HepG2 (cell line): ENCODE results near the gene VSIG10L2. TPM values are rescaled to one million over a fixed set of nuclear protein-coding genes. Genes with fewer than 3 reads are reported as not detected.
A peak's percentile ranks its signal among the peaks of the same experiment; 100 is the strongest.

Experiments
- ADNP ChIP-seq: sonication (generic); formaldehyde crosslinking; IDR thresholded peaks from 2 replicates; pipeline ENCODE4 v1.4.0; 2020; ENCODE audit warnings: missing genetic modification reagents
- HOXA3 ChIP-seq: sonication (generic); formaldehyde crosslinking; IDR thresholded peaks from 2 replicates; pipeline ENCODE4 v1.5.0; 2020; ENCODE audit warnings: missing genetic modification reagents
- NFE2L2 ChIP-seq: fragments of 150-350 bp; IDR thresholded peaks from 2 replicates; pipeline ENCODE4 v1.6.1; 2014; ENCODE audit warnings: low read length
- SALL1 ChIP-seq: sonication (generic); formaldehyde crosslinking; IDR thresholded peaks from 2 replicates; pipeline ENCODE4 v1.8.0; 2022; ENCODE audit warnings: mild to moderate bottlenecking, missing genetic modification reagents
- ZBTB20 ChIP-seq: sonication (generic); formaldehyde crosslinking; IDR thresholded peaks from 2 replicates; pipeline ENCODE4 v1.8.1; 2023; ENCODE audit warnings: missing genetic modification reagents, low read depth, mild to moderate bottlenecking, borderline replicate concordance
- ZNF264 ChIP-seq: sonication (generic); formaldehyde crosslinking; IDR thresholded peaks from 2 replicates; pipeline ENCODE4 v1.4.0; 2020; ENCODE audit warnings: missing genetic modification reagents
- ZNF496 ChIP-seq: sonication (generic); formaldehyde crosslinking; IDR thresholded peaks from 2 replicates; pipeline ENCODE4 v1.8.1; 2023; ENCODE audit warnings: mild to moderate bottlenecking, moderate library complexity, missing genetic modification reagents; ENCODE audit not compliant: insufficient replicate concordance
- polyA plus RNA-seq, 8 experiments: library from polyadenylated mRNA; depleted of rRNA in 3 of 8; stranded (reverse) in 7 of 8; unstranded in 1 of 8; fragments of >200 nt; fragmentation: Illumina TruSeq in 4 of 8; extraction: Trizol in 4 of 8; gene quantifications; 2 replicates each; pipeline versions ENCODE4 v1.2.1 to v1.2.3, GENCODE V29; 2011 to 2016; ENCODE audit warnings: low read depth in 4 of 8, missing spikeins in 1 of 8, mixed read lengths in 1 of 8; ENCODE audit not compliant: insufficient read depth in 1 of 8
- total RNA-seq, 5 experiments: library from RNA; depleted of rRNA; stranded (reverse); fragments of >200 nt; fragmentation: Illumina TruSeq; extraction: Trizol; gene quantifications; 2 replicates each; pipeline ENCODE4 v1.2.3, GENCODE V29; 2016; ENCODE audit warnings: low read depth in 1 of 5
- TF ChIP-seq, protein P1 (sequence below): sonication (generic); formaldehyde crosslinking; IDR thresholded peaks from 2 replicates; pipeline ENCODE4 v1.4.0; 2020; ENCODE audit warnings: mild to moderate bottlenecking, missing genetic modification reagents
- TF ChIP-seq, protein P2 (sequence below): sonication (generic); formaldehyde crosslinking; IDR thresholded peaks from 2 replicates; pipeline ENCODE4 v1.4.0; 2020; ENCODE audit warnings: missing genetic modification reagents, borderline replicate concordance
- TF ChIP-seq, protein P3 (sequence below): sonication (generic); formaldehyde crosslinking; conservative IDR thresholded peaks from 2 replicates; pipeline ENCODE4 v1.8.0; 2022; ENCODE audit warnings: missing genetic modification reagents
- TF ChIP-seq, protein P4 (sequence below), 2 experiments: IDR thresholded peaks; 2 replicates each; pipeline ENCODE4 v1.6.1; 2011 to 2012; ENCODE audit warnings: low read length in 2 of 2, borderline replicate concordance in 1 of 2, low read depth in 1 of 2, mild to moderate bottlenecking in 1 of 2, moderate library complexity in 1 of 2

The VSIG10L2 gene
- total and polyA plus RNA-seq, 2 of the 13 experiments (the other 11 are each of a cell fraction or from before 2014, with no cell fraction given) = 0.21 TPM; not detected in 1

DNA sequence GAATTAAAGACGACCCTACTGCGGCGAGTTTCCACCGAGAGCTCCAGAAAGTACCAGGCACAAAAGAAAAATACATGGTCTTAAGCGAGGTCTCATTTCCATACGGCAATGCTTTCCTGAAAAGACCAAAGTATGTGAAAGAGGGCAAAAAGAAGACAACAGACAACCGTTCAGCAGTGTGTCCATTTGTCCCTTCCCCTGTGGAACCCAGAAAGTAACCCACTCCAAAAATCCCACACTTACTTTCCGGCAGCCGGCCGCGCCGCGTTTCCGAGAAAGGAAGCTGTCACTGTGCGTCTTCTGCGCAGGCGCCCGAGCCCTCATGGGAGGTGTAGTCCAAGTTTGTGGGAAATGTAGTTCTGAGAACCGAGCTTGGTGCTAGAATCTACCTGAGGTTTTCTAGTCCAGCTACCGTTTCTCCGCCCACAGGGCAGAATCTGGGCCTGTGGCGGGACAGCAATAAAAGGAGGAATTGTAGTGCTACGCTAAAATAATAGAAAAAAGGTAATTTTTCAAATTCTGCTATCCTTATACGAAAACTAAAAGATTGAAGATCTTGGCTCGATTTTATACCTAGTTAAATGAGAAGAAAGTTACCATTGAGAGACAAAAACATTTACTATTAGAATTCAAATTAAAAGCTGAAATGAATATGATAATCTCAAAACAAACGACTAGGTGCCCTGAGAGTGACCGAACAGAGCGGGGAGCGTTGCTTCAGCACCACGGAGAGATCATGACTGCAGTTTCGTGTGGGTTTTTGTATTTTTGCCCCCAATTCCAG lies 42.7 kb upstream of the VSIG10L2 start, which contains the start of gene PUS3 (continued):
- TF ChIP-seq, protein P1, sequence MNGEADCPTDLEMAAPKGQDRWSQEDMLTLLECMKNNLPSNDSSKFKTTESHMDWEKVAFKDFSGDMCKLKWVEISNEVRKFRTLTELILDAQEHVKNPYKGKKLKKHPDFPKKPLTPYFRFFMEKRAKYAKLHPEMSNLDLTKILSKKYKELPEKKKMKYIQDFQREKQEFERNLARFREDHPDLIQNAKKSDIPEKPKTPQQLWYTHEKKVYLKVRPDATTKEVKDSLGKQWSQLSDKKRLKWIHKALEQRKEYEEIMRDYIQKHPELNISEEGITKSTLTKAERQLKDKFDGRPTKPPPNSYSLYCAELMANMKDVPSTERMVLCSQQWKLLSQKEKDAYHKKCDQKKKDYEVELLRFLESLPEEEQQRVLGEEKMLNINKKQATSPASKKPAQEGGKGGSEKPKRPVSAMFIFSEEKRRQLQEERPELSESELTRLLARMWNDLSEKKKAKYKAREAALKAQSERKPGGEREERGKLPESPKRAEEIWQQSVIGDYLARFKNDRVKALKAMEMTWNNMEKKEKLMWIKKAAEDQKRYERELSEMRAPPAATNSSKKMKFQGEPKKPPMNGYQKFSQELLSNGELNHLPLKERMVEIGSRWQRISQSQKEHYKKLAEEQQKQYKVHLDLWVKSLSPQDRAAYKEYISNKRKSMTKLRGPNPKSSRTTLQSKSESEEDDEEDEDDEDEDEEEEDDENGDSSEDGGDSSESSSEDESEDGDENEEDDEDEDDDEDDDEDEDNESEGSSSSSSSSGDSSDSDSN = no peak
- TF ChIP-seq SALL1 (CRISPR knock-in tag) = 0 out of 2 replicates have a peak, but pooled peaks have one; percentile 18
- TF ChIP-seq HOXA3 (CRISPR knock-in tag) = peak; percentile 78
- no peak for TF ChIP-seq ADNP (CRISPR knock-in tag)
- TF ChIP-seq, protein P2, sequence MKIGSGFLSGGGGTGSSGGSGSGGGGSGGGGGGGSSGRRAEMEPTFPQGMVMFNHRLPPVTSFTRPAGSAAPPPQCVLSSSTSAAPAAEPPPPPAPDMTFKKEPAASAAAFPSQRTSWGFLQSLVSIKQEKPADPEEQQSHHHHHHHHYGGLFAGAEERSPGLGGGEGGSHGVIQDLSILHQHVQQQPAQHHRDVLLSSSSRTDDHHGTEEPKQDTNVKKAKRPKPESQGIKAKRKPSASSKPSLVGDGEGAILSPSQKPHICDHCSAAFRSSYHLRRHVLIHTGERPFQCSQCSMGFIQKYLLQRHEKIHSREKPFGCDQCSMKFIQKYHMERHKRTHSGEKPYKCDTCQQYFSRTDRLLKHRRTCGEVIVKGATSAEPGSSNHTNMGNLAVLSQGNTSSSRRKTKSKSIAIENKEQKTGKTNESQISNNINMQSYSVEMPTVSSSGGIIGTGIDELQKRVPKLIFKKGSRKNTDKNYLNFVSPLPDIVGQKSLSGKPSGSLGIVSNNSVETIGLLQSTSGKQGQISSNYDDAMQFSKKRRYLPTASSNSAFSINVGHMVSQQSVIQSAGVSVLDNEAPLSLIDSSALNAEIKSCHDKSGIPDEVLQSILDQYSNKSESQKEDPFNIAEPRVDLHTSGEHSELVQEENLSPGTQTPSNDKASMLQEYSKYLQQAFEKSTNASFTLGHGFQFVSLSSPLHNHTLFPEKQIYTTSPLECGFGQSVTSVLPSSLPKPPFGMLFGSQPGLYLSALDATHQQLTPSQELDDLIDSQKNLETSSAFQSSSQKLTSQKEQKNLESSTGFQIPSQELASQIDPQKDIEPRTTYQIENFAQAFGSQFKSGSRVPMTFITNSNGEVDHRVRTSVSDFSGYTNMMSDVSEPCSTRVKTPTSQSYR (CRISPR knock-in tag) = no peak
- TF ChIP-seq NFE2L2 = no peak
- TF ChIP-seq ZBTB20 (CRISPR knock-in tag) = no peak
- TF ChIP-seq, protein P3, sequence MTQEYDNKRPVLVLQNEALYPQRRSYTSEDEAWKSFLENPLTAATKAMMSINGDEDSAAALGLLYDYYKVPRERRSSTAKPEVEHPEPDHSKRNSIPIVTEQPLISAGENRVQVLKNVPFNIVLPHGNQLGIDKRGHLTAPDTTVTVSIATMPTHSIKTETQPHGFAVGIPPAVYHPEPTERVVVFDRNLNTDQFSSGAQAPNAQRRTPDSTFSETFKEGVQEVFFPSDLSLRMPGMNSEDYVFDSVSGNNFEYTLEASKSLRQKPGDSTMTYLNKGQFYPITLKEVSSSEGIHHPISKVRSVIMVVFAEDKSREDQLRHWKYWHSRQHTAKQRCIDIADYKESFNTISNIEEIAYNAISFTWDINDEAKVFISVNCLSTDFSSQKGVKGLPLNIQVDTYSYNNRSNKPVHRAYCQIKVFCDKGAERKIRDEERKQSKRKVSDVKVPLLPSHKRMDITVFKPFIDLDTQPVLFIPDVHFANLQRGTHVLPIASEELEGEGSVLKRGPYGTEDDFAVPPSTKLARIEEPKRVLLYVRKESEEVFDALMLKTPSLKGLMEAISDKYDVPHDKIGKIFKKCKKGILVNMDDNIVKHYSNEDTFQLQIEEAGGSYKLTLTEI = no peak
- TF ChIP-seq, protein P4, sequence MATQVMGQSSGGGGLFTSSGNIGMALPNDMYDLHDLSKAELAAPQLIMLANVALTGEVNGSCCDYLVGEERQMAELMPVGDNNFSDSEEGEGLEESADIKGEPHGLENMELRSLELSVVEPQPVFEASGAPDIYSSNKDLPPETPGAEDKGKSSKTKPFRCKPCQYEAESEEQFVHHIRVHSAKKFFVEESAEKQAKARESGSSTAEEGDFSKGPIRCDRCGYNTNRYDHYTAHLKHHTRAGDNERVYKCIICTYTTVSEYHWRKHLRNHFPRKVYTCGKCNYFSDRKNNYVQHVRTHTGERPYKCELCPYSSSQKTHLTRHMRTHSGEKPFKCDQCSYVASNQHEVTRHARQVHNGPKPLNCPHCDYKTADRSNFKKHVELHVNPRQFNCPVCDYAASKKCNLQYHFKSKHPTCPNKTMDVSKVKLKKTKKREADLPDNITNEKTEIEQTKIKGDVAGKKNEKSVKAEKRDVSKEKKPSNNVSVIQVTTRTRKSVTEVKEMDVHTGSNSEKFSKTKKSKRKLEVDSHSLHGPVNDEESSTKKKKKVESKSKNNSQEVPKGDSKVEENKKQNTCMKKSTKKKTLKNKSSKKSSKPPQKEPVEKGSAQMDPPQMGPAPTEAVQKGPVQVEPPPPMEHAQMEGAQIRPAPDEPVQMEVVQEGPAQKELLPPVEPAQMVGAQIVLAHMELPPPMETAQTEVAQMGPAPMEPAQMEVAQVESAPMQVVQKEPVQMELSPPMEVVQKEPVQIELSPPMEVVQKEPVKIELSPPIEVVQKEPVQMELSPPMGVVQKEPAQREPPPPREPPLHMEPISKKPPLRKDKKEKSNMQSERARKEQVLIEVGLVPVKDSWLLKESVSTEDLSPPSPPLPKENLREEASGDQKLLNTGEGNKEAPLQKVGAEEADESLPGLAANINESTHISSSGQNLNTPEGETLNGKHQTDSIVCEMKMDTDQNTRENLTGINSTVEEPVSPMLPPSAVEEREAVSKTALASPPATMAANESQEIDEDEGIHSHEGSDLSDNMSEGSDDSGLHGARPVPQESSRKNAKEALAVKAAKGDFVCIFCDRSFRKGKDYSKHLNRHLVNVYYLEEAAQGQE (IDR thresholded peaks at IDR 0.05; ENCODE audit: borderline replicate concordance in 1 of 2, low read depth in 1 of 2, low read length in 2 of 2) = peak; percentile 57 to 95
- TF ChIP-seq ZNF264 (CRISPR knock-in tag) = 0 out of 2 replicates have a peak, but pooled peaks have one; percentile 38
- TF ChIP-seq ZNF496 = no peak
